ENCODE results near the gene DTX1. TPM values are rescaled to one million over a fixed set of nuclear protein-coding genes. Genes with fewer than 3 reads are reported as not detected.

Gene DTX1
- total and polyA plus RNA-seq, 7 donors: 0.49 to 2.4 (median 0.75) TPM

DNA sequence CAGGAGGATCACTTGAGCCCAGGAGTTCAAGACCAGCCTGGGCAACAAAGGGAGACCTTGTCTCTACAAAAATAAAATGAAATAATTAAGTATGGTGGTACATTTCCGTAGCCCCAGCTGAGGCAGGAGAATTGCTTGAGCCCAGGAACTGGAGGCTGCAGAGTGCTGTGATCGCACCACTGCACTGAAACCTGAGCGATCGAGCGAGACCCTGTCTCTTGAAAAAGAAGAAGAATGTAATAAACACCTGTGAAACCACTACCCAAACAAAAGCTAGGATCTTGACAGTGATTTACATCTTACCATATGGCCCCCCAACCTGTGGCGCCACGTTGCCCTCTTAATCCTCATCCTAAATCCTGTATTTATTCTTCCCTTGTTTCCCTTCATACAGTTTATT lies 5.7 kb upstream of the DTX1 start:
- no peak for ATAC-seq
- peaks cover 0 to 26% (median 13%) of the 10 kb centered on the region in 3 donors for H3K27me3 ChIP-seq (ENCODE audit: insufficient read depth in 3 of 3, low read length in 2 of 3)
- no peaks in the 10 kb centered on the region for H3K36me3 ChIP-seq (ENCODE audit: insufficient read depth in 1 of 2, low read depth in 1 of 2)
- TF ChIP-seq, protein P1, sequence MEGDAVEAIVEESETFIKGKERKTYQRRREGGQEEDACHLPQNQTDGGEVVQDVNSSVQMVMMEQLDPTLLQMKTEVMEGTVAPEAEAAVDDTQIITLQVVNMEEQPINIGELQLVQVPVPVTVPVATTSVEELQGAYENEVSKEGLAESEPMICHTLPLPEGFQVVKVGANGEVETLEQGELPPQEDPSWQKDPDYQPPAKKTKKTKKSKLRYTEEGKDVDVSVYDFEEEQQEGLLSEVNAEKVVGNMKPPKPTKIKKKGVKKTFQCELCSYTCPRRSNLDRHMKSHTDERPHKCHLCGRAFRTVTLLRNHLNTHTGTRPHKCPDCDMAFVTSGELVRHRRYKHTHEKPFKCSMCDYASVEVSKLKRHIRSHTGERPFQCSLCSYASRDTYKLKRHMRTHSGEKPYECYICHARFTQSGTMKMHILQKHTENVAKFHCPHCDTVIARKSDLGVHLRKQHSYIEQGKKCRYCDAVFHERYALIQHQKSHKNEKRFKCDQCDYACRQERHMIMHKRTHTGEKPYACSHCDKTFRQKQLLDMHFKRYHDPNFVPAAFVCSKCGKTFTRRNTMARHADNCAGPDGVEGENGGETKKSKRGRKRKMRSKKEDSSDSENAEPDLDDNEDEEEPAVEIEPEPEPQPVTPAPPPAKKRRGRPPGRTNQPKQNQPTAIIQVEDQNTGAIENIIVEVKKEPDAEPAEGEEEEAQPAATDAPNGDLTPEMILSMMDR (IDR thresholded peaks at IDR 0.05): no peak
- DNase-seq: no peak
- no peak overlapping the region for H3K4me3 ChIP-seq
- H3K9me3 ChIP-seq: no peaks in the 10 kb centered on the region
- WGBS, 3 donors: 60 to 72% (median 62%) methylated on average over 7 of the region's 7 CpGs
- no peak overlapping the region for H3K27ac ChIP-seq
- no peaks in the 10 kb centered on the region for H3K4me1 ChIP-seq
- intact Hi-C loops (cut with DNase I): loop anchor here in 1 of 2 donors (10.0 kb wide), 1 partner anchor 104 kb away; no protein-coding TSS in a partner anchor

DNA sequence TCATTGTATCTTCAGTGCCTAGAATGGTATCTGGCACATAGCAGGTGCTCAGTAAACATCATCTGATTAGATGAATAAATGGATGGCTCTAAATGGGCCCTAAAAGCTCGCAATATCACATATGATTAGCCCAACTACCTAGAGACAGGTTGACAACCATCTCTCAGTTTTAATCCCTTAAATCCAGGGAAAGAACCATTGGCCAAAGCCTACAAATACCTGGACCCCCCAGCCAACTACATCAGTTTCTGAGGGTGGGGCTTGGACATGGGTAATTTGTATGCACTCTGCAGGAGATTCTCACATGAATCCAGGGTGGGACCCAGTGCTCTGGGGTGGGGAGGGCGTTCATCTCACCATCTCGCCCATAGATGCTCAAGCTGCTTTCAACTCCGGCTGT lies 4.8 kb upstream of the DTX1 start:
- Histone ChIP-seq H3K4me3 (no peak overlapping the region), H3K4me1 (no peaks in the 10 kb centered on the region), H3K27ac (no peak overlapping the region), H3K36me3 (ENCODE audit: insufficient read depth in 1 of 2, low read depth in 1 of 2) (no peaks in the 10 kb centered on the region), H3K9me3 (no peaks in the 10 kb centered on the region), H3K27me3 (ENCODE audit: insufficient read depth in 3 of 3, low read length in 2 of 3) (peaks cover 0 to 36% (median 15%) of the 10 kb centered on the region in 3 donors)
- 77 to 85% (median 78%) methylated on average over 4 of the region's 4 CpGs for WGBS, 3 donors
- TF ChIP-seq, protein P1 (IDR thresholded peaks at IDR 0.05): no peak
- DNase-seq (no peak), ATAC-seq (no peak)
- intact Hi-C loops (cut with DNase I): loop anchor here in 1 of 2 donors (10.0 kb wide), 1 partner anchor 103 kb away; no protein-coding TSS in a partner anchor

DNA sequence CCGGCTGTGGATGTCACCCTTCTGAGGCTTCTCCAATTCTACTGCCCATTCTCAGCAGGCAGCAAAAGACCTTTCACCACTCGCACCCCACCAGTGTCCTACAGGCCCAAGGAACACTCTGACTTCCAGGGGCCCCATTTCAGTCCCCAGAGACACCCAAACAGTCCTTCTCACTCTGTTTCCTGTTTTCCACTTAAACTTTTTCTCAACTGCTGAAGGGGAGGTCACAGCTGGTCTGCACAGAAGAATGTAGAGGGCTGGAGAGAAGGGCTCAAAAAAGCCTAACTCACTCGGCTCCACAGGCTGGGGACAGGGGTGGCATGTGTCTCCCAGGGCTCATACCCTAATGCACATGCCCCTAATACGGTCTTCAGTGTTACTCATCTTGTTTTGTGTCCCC lies 4.2 kb upstream of the DTX1 start:
- Histone ChIP-seq H3K4me3 (no peak overlapping the region), H3K27ac (no peak overlapping the region), H3K9me3 (no peaks in the 10 kb centered on the region), H3K36me3 (ENCODE audit: insufficient read depth in 1 of 2, low read depth in 1 of 2) (no peaks in the 10 kb centered on the region), H3K27me3 (ENCODE audit: insufficient read depth in 3 of 3, low read length in 2 of 3) (peaks cover 0 to 41% (median 17%) of the 10 kb centered on the region in 3 donors), H3K4me1 (no peaks in the 10 kb centered on the region)
- no peak for ATAC-seq
- WGBS, 3 donors: 45 to 50% (median 47%) methylated on average over 4 of the region's 4 CpGs
- TF ChIP-seq, protein P1 (IDR thresholded peaks at IDR 0.05): no peak
- intact Hi-C loops (cut with DNase I): loop anchor here in 1 of 2 donors (10.0 kb wide), 1 partner anchor 102 kb away; no protein-coding TSS in a partner anchor
- DNase-seq: no peak

DNA sequence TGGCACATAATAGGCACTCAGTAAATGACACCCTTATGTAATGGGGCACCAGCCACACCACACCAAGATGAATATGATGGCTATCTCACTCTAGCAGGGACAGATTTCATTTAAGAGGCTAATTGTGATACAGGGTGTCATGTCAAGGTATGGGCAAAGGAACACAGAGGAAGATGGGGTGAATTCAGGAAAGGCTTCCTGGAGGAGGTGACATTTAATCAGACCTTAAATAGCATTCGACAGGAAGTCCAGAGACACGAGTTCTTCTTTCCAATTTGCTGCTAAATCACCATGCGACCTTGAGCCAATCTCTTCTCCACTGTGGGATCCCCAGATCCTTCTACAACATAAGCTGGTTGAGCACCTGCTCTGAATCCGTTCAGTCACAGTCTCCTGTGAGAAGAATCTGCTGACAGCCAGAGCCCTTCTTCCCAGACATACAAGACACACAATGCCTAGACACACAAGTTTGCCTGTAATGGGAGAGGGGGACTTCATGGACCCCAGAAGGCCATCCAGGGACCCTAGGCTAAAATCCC lies 1.5 kb upstream of the DTX1 start:
- Histone ChIP-seq H3K4me3 (no peak overlapping the region), H3K4me1 (no peaks in the 10 kb centered on the region), H3K27ac (no peak overlapping the region), H3K27me3 (ENCODE audit: insufficient read depth in 3 of 3, low read length in 2 of 3) (peaks cover 0 to 62% (median 24%) of the 10 kb centered on the region in 3 donors), H3K36me3 (ENCODE audit: insufficient read depth in 1 of 2, low read depth in 1 of 2) (no peaks in the 10 kb centered on the region), H3K9me3 (no peaks in the 10 kb centered on the region)
- DNase-seq (no peak), ATAC-seq (no peak)
- TF ChIP-seq, protein P1 (IDR thresholded peaks at IDR 0.05): no peak
- intact Hi-C loops (cut with DNase I): loop anchor here in 1 of 2 donors (10.0 kb wide), 1 partner anchor 100 kb away; no protein-coding TSS in a partner anchor
- 43 to 51% (median 50%) methylated on average over 4 of the region's 4 CpGs for WGBS, 3 donors

Data from psoas muscle (tissue), 8 donors.